Hematopoietic multipotent progenitor cell treated with erythropoietin and hydrocortisone succinate and interleukin-3 and kit ligand, for 15 days (in vitro differentiated cells): ENCODE results near the gene IL9.

ENCODE experiments used
- DNase-seq: peaks from one replicate; pipeline ENCODE4 v3.0.0-alpha.2; 2015; ENCODE audit warnings: low spot score

The IL9 gene

DNA sequence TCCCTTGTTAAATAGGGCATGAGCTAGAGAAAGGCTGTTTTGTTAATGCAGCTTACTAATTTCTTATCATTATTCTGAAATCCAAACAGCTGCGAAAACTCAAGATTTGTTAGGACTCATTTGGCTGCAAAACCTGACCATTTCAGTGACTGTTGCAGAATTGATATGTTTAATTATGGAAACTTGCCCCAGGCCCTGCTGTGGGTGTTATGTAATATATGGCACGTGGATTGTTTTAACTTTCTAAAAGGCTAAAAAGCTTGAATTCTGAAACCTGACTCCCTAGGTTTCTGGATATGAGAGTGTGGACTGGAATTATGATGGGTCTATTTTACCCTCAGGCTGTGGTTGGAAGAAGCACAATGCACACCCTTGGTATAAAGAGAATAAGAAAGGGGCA, 4.4 kb downstream of the IL9 start:
- DNase-seq, result no peak

DNA sequence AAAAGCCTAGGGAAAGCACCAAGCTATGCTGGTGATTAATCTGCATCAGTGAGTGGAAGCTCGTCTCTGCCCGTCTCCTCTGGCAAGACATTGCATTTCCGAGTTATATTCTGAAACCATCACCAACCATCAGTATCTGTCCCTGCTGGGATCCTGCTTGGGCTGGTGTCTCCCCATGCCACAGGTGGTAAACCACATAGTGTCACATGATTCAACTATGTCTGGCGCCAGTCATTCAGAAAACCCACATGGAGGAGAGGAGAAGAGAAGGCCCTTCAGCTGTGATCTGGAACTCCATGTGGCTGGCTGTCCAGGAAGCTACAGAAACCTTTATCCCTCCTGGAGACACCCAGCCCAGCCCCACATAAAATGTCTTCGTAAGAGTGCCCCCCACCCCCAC, 4.8 kb downstream of the IL9 start:
- DNase-seq, result no peak

DNA sequence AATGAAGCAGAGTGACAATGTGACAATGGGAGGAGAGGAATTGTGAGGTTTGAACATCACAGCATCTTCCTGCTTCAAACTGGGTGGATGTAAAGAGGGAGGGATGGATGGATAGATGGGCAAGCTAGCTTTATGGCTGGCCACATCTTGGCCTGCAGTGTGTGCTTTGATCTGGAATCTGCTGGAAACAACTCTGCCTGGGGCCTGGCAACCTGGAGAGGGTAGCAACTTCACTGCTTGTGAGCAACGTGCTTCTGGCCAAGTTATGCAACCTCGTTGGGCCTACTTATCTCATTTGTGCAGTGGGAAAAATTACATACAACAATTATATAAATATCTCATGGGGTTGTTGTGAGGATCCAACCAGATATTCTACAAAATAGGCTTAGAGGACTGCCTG, 5.3 kb downstream of the IL9 start:
- DNase-seq, result no peak

DNA sequence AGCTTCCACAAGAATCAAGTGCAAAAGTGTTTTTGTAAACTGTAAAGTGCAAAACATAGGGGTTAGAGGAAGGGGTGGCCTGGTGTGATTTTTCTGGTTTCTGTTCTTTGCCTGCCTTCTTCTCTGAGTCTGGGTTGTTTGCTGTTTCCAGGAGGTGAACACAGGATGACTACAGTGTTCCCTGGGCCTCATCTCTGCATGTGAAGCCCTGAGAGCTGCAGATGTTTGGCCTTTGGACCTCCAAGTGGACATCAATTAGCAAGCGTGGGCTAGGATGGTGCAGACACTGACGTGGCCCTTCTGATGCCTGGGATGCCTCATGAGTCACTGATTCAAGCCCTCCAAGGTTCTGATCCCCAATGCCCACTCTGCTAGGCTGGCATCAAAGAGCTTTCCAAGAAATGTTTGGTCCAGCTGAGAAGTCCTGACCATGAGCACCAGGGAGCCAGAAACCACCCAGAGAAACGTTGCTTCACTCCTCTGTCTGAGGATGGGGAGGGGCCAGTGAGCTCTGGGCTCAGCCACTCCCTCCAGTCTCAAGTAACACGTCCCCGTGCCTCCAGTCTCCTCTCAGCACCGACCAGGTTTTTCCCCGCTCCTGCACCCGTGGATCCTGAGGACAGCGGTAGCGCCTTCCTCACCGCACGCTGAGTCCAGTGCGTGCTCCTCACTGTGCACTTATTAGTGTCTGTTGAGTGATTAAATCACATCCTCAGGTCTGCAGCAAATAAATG, 7.6 kb downstream of the IL9 start:
- DNase-seq, result no peak

DNA sequence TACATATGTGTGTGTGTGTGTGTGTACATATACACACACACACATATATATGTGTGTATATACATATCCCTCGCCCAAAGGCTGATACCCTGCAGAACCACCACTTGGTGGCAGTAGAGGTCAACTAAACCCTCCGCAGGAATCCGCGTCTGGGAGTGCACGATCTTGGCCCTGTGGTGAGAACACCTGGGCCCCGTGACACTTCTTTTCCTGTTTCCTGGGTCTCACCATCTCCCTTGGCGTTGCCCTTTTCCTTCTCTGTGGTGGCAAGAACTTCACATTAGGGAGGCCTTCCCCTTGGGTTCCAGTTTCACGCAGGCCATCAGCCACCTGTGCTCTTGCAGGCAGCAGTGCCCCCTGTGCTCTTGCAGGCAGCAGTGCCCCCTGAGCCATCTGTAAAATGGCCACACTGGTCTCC, 8.2 kb downstream of the IL9 start:
- DNase-seq, result peak; percentile 59

DNA sequence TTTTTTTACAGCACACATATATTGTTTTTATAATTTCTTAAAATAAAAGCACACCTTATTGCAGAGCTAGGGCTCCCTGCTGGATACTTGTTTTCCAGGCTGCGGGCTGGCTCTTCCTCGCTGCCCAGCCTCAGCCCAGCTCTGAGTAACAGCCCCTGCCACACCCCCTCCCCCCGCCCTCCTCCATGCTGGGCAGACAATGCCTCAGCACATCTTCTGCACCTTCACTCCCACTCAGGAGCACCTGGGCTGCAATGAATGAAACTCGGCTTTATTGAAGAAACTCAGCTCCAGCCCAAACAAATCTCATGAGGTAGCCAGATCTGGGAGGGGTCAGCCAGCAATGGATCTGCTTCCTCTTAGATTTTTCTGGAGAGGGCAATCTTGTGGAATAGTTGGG, 9.5 kb downstream of the IL9 start:
- DNase-seq, result no peak

DNA sequence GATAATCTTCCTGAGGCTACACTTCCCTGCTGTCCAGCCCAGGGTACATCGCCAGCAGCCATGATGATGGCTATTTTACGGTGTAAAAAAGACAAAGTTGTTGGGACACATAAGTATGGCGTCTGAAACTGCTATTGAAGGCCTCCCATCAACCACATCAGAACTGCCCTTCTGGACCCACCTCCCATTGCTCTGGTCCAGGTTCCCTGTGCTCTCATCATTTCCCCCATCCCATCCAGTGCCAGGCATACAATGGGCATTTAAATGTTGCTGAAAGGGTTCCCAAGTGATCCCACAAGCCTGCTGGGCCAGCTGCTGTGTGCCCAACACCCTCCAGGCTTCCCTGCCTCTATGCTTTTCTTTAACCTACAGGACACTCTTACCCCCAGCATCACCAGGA, 10.6 kb downstream of the IL9 start:
- no peak for DNase-seq

DNA sequence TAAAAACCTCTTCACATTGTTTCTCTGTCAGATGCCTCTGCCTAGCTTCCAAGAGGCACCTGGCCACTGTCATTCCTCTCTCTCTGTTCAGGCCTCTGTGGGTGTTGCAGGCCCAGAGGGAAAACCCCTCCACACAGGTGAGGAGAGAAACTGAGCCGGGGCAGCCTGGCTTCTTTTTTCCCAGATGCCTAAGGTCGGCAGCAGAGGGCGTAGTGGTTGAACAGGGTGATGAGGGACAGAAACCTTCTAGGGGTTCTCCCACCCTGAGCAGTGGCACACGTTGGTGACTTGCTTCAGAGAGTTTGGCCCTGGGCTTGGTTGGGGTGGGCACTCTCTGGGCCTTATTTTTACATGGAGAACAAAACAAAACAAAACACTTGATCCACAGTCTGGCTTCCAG, 12.2 kb downstream of the IL9 start:
- DNase-seq, result no peak

DNA sequence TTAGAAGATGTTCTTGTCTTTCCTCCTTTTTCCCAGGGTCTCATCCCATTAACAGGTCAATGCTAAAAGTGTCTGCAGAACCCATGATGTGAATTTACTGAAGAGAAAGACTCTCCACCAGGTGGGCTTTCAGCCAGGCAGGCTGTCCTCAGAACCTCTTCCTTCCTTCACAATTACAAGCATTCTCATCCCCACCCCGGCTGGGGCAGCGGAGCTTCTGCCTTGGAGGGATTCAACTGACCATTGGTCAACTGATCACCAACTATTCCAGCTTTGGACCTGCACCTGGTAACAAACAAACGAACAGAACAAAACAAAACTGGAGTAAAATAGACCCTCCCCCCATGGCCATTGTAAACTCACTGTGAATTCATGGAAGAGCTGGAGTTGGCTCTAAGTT, 12.6 kb downstream of the IL9 start:
- DNase-seq, result no peak

DNA sequence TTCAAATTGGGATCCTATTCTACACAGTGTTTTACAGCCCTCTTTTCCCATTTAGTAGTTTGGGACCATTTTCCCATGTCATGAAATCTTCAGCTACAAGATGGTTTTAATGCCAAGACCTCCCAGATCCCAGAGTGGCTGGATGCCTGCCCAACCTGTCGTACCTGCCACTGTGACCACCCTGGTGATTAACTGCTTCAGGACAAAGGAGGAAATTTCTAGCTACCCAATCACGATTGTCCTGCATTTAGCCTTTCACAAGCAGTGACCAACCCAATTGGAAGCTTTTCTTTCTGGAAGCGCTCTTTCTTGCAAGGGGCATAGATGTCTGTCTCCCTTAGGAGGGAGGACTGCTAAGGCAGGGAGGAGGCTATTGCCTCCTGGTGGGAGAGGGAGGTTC, 13.8 kb downstream of the IL9 start:
- no peak for DNase-seq

DNA sequence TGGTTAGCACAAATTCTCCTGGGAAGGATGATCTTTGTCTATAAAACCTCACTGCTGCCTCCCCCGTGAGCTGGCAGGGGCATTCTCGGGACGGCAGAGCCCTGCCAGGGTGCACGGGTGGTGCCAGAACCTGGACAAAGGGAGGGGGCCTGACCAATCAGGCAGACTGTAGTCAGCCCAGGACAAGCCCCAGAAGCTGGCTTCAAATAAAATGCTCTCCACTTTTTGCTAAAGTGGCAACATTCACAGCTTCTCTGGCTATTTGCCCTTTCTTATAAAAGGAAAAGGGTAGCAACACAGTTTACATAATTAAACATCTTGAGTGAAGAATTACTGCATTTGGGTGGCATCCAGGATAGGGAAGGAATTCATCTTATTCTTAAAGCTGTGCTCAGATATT, 14.4 kb downstream of the IL9 start:
- no peak for DNase-seq

DNA sequence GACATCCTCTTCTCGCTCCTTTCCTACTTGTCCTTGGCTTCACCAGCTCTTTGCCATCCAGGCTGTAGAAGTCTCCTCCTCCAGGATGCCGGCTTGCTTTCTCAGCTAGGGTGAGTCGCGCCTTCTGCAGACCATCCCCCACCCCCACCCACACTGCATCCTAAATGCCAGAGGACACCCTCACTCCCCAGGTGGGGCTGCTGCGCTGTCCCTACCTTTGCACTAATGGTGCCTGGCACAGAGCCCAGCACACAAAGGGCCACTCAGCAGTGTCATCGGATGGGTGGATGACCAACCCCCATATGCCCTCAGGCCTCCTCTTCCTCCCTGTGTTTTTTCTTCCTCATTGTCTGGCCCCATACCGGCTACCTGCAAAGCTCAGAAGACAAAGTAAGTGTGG, 14.8 kb downstream of the IL9 start:
- DNase-seq, result no peak

DNA sequence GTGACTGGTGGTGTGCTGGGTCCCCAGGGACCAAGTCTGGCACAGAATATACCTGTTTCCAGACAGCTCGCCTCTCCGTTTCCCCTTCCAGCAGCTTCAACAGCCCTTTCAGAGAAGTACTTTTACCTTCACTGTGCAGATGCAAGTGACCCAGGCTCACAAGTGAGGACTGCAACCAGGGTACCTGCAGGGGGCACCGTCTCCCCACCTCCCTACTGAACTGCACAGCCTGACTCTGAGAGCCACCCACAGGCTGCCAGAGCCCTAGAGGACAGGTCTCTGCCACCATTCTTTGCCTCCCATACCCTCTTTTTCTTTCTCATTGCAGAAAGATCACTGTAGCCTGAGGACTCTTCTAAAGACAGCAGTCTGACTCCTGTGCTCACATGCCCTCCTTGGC, 15.4 kb downstream of the IL9 start:
- no peak for DNase-seq

DNA sequence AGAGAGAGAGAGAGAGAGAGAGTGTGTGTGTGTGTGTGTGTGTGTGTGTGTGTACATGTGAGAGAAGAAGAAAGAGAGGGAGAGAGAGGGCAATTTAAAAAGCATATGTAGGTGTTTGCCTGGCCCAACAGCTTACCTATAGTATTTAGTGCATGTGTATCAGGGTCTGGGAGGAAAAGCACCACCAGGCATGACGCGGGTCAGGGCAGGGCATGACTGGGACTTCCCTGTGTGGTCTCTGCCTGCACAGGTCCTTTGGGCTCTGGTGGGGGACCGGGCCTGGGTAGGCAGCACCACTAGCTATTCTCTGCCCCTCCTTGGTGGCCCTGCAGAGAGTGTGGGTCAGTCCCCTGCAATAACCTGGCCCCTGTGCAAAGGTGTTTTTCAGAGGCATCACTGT, 16.1 kb downstream of the IL9 start:
- DNase-seq, result no peak

DNA sequence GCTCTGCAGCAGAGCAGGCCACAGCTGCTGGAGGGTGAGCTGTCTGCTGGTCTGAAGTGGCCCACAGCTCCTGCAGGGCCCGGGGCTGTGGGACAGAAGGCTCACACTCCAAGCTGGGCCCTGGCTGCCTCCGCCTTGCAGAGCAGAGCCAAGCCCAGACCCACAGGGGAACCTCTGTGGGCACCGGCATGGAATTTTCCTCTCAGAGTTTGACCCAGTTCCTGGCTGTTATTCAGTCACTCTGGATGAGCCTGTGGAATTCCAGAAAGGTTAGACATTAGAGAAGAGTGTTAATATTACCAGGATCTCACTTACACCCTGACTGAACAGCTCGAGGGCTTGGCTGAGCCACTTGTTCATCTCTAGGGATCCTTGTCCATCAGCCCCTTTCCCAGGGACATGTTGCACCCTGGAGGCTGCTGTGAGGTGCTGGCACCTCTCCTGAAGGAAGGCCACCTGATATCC, 17.5 kb downstream of the IL9 start:
- no peak for DNase-seq

DNA sequence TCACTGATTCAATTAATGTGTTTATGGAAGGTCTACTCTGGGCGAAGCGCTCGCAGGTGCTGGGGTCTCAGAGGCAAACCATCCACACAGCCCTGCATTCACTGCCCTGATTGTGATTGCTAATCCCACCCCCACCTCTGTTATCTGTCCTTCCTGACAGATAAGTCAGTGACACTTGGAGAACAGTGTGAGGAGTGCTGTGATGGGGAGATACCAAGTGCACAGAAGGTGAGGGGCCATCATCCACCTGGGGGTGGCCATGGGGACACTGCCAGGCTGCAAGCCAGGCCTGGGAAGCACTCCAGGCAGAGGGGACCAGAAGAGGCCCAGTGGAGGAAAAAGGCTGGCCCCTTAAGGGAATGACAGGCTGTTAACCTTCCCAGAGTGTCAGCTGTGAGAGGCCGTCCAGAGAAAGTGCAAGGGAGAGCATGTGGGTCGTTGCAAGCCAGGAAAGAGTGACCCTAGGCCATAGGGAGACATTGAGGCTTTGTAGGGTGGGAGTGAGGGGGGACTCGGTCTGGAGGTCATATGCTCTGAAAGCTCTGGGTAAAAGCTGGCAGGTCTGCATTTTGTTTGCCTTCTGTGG, 18.0 kb downstream of the IL9 start:
- no peak for DNase-seq

DNA sequence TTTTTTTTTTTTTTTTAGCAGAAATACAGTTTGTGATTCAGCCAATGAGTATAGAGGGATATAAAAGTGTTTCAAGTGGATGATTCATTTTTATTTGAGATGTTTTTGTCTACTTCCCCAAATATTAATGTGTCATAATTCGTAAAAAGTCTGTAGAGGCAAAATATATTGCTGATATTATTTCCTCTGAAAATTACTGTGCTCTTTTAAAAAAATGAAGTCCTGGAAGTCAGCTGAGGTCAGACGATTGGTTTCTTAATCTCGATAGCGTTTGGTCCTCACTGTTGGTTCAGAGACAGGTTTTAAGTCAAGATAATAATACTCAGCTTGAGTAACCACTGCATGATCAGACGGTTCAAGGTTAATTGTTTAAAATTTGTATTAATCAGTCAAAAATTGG, 19.5 kb downstream of the IL9 start:
- DNase-seq, result no peak

DNA sequence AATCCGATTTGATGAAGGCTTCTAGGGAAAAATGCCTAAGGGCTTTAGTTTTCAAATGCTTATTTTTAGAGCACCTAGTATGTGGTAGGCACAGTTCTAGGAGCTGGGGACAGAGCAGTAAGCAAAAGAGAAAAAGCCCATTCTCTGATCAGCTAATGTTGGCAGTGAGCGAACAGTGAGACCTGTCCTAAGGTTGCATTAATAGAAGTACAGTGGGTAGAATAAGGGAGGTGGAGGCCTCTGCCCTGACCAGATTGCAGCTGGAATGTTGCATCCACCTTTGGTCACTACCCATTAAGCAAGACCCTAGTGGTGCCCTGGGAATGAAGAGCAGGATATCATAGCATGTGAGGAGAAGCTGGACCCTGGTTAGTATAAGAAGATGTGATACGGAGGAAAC, 20.1 kb downstream of the IL9 start:
- no peak for DNase-seq

DNA sequence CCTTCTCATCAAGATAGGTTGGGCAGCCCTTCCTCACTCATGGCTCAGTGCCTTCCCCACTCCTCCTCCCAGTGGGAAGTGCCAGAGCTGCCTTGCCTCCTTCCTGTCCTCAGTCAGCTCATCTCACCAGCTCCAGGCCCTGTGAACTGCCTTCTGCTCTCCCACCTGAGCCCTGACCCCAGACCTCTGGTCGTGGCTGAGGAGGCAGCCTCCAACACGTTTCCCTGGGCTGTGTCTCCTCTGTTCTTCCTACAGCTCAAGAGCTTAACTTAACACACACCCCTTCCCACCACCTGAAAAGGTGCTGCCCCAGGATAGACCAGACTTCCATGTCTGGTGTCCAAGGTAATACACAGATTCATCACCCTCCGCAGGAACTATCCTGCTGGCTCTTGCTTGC, 21.2 kb downstream of the IL9 start:
- DNase-seq, result no peak

DNA sequence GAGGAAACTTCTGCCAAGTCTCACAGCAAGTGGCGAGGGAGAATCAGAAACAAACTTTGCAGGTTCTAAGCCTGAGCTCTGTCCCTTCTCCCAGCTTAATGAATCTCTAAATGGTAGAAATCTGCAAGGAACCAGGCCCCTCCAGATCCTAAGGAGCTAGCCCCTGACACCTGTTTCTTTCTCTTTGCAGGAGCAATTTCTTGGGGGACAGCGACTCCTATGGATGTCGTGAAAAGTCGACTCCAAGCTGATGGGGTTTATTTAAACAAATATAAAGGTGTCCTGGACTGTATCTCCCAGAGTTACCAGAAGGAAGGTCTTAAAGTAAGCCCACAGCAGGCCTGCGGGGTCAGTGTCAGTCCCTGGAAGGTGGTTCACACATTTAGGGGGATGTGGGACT, 21.8 kb downstream of the IL9 start:
- DNase-seq, result no peak

DNA sequence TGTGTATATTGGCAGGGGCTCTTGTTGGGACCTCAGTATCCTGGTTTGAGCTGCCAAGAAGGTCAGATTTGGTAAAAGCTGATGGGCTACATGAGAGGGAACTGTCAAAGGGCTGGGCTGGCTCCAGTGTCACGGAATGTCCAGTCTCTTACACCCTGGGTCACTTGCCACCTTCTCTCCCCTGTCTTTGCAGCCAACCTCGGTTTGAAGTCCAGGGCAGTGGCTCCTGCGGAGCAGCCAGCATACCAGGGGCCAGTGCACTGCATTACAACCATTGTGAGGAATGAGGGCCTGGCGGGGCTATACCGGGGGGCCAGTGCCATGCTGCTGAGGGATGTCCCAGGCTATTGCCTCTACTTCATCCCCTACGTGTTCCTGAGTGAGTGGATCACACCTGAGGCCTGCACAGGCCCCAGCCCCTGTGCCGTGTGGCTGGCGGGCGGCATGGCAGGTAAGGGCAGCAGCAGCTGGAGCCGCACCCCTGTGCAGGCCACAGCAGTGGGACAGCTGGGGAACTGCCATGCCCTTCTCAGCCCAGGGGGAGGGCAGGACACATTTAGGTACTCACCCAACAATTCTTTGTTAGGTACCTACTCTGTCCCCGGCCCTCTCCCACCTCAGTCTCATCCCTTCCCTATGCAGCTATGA, 24.2 kb downstream of the IL9 start:
- DNase-seq, result no peak

DNA sequence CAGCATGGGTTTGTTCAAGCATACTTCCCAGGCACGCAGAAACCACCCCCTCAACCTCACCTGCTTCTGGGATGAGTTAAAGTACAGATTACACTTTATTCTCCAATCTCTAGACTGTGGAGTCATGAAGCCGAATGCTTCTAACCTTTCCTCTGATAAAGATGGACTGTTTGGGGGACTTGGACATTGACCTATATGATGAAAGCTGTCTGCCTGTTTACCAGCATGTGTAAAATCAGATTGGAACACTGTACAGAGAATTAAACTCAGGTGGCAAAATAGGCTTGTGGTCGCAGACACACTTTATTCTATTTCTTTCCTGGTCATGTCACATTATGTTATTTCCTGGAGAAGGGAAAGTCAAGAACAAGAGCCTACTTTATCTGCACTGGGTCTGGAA, 25.7 kb downstream of the IL9 start:
- no peak for DNase-seq

DNA sequence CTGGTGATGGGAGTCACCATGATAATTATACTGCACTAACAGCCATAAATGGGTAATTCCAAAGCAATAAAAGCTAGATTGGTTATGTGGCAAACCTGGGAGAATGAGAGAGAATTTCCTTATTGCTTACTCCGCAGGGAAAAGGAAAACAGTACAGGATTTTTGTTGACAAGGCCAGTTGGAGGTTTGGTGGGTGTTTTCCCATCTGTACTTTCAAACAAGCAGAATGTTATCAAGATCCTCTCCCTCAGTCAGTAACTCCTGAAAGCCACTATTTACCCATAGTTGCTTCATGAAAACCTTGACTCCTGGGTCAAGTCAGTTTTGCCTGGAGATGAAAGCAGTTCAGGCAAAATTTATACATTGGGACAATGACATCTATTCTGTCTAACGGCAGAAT, 26.4 kb downstream of the IL9 start:
- DNase-seq, result no peak

DNA sequence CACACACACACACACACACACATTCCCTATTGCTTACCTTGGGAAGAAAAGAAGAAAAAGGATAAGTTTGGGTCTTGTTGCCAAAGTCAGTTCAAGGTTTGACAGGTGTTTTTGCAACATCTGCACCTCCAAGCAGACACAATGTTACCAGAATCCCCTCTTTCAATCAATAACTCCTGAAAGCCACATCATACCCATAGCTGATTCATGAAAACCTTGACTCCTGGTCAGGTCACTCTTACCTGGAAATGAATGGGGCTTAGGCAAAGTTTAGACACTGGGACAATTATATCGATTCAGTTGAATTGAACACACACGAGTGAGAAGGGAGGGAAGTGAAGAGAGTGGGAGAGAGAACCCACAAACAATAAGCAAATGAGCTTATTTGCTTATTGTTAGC, 27.0 kb downstream of the IL9 start:
- DNase-seq, result no peak
